Activated effector memory CD4-positive, alpha-beta T cell treated with Interleukin-2 at 50 U/mL for 16 hours (primary cell): ENCODE results near the gene ADAMTSL2.

Experiments
- DNase-seq: peaks from one replicate; pipeline ENCODE4 v3.0.0-alpha.2; 2020

The ADAMTSL2 gene

GRCh38 chr9:133518706-133519449 lies 15.6 kb upstream of the ADAMTSL2 start:
- DNase-seq = no peak

DNA sequence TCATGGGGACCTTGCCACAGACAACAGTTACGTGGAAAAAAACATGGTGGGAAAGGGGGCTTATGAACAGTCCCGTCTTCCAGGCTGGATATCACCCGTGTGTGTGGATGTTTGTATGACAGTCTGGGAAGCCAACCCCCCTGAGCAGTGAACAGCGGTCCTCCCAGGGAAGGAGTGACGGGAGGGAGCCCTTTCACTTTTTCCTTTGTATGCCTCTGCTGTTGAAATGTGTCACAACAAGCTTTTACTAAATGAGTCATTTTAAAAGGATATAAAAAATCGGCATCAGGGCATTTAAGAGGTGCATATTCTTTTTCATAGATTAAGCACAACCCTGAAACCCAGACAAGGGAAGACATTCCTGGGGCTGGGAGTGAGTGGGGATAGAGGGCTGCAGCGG lies 14.8 kb upstream of the ADAMTSL2 start:
- DNase-seq = no peak

DNA sequence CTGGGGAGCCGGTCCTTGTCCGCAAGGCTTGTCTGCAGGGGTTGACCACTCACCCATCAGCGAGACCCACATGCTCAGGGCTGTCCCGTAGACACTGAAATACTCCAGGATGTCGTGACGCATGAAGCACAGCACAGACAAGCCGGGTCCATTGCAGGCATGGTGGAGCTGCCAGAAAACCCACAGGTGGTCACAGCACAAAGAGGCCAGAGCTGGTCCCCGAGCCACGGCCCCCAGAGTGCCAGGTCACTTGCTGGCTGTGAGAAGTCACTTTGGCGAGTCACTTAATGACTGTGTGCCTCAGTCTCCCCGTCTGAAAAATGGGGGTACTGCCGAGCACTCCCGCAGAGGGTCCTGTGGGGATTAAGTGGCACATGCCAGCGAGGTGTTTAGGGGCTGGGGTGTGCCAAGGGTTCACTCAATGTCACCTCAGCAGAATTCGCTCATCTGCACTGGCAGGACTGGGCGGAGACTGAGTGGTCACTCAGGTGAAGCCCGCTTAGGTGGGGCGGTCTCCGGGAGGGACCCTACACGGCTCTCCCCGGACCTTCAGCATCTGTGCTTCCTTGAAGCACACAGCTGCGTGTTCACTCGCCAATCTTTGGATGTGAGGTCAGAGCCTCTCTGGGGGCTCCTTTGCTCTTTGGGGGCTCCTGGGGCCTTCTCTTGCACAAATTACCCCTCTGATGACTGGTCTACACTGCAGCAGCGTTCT lies 14.2 kb upstream of the ADAMTSL2 start:
- no peak for DNase-seq

DNA sequence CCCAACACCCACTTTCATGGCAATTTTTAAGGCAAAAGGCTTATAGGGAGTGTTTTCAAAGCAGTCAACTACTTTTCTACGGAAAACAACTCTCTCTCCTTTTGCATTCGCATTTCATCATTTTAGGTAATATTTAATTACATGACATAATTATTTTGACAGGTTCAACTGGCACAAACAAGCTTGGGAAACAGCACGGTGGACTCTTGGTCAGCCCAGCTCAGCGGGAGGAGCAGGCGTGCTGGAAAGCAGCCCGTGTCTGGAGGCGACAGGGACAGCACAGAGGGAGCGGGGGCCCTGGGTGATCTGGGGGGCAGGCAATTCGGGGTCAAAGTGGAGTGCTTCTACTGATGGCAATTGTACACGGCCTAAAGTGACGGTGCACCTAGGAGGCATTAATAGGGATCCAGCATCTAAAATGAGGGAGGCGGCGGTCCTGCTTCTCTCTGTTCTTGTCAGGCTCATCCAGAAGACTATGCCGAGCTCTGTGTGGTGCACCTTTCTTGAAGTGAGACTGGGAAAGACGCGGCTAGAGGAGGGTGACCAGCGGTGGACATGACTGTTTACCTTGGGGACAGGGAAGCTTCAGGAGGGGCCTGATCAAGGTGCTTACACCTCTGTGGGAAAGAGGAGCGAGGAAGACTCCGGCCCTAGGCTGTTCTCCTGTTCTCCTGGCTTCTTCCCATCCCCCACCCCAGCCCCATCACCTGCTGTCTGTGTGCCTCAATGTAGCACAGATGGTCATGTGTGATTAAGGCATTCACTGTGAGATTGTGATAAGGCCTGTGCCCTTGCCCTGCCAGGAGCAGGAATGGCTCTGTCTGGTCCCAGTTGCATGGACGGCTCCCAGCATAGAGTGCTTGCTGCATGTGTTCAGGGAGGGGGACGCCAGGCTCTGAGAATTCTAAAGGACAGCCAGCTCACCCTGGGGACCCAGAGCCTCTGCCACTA lies 13.1 kb upstream of the ADAMTSL2 start:
- DNase-seq = no peak

- no peak for DNase-seq
These were observed 12.2 kb upstream of the ADAMTSL2 start for GRCh38 chr9:133522073-133522910.

DNA sequence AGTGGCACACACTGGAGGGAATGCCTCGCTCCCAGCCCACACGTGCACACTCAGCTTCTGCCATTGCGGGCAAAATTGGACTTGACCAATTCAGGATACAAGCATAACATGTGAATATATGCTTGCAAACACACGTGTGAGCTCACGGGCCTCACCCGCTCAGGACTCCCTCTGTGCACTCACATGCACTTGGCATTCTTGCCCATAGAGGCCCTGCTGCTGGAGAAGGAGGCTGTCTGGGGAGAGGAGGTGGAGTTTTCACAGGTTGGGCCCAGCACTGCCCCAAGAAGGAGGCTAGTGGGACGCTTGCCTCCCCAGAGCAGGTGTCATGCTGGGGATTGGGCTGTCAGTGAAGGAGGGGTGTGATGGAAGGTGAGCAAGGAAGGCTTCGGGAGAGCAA lies 11.4 kb upstream of the ADAMTSL2 start:
- DNase-seq = no peak

GRCh38 chr9:133524146-133524545 lies 10.4 kb upstream of the ADAMTSL2 start:
- no peak for DNase-seq

DNA sequence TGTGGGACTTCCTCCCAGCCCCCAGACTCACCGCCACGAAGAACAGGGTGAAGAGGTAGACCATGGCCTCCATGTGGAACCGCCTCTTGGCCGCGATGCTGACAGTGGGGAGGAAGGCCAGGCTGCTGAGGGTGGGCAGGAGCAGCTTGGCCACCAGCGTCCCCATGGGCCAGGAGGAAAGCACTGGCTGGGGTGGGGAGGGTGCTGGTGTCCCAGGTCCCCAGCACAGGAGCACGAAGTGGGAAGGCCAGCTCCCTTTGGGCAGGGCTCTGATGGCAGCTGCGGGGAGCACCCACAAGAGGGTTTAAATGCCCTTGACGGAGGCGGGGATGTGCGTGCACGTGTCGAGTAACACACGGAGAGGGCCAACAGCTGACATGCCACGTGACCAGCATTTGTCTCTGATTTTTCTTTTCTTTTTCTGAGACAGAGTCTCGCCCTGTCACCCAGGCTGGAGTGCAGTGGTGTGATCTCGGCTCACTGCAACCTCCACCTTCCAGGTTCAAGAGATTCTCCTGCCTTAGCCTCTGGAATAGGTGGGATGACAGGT lies 9.8 kb upstream of the ADAMTSL2 start, which contains the start of gene MYMK:
Gene MYMK, minus strand, starts transcription at position 281 of the 550 bp plus-strand sequence. Its CDS starts 115 bp downstream, at position 166.
- DNase-seq = no peak

DNA sequence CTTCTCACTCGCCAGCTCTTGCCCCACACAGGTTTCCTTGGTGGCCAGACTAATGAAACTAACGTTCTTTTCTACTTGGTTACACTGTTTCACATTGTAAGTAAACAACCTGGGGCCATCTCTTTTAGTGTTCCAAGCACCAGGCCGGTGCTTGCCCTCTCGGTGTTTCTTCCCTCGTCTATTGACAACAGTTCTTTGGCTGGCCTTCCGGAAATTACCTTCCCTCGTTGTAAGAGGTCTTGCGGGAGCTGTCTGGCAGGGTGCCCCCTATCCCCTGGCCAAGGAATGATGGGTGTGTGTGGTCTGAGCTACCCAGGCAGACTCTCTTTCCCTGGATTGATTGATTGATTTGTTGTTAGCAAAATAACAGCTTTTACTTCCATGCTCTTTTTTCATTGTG lies 8.8 kb upstream of the ADAMTSL2 start:
- DNase-seq = no peak

- no peak for DNase-seq
These were observed 7.7 kb upstream of the ADAMTSL2 start for GRCh38 chr9:133526721-133527321.

- no peak for DNase-seq
These were observed 7.0 kb upstream of the ADAMTSL2 start for GRCh38 chr9:133527444-133527920.

- no peak for DNase-seq
These were observed 6.3 kb upstream of the ADAMTSL2 start for GRCh38 chr9:133528001-133528875.

DNA sequence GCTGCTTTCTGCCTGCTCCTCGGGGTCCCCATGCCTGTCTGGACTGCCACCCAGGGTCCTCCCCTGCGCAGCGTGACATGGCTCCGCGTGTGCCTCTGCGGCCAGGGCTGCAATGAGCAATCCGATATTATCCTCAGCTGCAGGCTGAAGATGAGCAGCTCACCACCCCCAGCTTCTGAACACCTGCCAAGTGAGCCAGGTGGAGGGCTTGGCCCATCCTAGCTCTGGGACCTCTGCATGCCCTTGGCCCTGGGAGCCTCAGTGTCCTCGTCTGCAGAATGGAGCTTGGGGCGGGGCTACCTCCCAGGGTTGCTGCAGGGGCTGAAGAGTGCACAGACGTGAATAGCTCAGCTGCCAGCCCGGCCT lies 5.6 kb upstream of the ADAMTSL2 start:
- DNase-seq = no peak

DNA sequence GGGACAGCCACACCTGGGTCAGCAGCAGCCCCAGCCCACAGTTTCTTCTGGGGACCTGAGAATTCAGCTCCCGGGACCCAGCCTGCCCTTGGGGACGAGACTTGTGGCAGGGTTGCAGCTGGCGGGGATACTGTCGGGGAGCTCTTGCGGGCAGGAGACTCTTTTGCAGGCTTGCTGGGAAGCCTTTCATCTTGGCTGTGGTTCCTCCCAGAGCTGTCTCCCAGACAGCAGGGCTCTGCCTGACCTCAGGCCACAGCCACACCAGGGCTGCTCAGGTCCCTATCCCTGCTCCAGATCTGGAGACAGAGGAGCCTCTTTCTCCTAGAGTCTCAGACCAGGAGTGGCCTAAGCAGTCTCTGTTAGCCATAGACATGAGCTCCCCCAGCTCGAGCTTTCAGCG lies 5.0 kb upstream of the ADAMTSL2 start:
- no peak for DNase-seq

GRCh38 chr9:133529874-133530273 lies 4.6 kb upstream of the ADAMTSL2 start:
- DNase-seq = no peak

GRCh38 chr9:133531293-133531692 lies 3.2 kb upstream of the ADAMTSL2 start:
- no peak for DNase-seq

- DNase-seq = peak; percentile 18
These were observed 1.4 kb upstream of the ADAMTSL2 start for GRCh38 chr9:133532937-133533668.

- DNase-seq = no peak
These were observed 647 bp upstream of the ADAMTSL2 start for GRCh38 chr9:133533857-133534256.

DNA sequence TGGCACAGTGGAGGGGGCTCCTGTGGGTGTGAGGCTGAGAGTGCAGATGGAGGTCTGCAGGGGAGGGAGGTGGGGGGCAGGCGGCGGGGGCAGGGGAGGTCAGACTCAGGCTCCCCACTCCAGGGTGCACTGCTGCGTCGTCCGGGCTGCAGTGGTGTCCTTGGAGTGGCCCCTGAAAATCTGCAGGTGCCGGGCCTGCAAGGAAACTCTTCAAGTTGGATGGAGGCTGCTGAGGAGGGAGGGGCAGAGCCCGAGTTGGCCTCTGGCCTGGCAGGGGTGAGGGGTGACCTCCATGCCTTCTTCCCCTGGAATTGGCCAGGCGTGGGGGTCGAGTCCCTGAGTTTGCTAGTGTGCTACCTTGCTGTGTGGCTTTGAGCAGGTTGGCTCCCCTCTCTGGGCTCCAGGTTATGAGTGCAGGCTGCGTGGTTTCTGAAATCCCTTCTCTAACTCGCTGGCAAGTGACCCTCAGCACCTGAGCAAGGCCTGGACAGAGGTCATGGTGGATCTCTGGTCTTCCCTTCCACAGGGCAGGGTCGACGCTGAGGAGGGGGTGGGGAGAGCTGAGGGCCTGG lies 888 bp downstream of the ADAMTSL2 start:
- no peak for DNase-seq
